ENCODE results near the gene EPB41L3.
A peak's percentile ranks its signal among the peaks of the same experiment; 100 is the strongest.

Gene EPB41L3

DNA sequence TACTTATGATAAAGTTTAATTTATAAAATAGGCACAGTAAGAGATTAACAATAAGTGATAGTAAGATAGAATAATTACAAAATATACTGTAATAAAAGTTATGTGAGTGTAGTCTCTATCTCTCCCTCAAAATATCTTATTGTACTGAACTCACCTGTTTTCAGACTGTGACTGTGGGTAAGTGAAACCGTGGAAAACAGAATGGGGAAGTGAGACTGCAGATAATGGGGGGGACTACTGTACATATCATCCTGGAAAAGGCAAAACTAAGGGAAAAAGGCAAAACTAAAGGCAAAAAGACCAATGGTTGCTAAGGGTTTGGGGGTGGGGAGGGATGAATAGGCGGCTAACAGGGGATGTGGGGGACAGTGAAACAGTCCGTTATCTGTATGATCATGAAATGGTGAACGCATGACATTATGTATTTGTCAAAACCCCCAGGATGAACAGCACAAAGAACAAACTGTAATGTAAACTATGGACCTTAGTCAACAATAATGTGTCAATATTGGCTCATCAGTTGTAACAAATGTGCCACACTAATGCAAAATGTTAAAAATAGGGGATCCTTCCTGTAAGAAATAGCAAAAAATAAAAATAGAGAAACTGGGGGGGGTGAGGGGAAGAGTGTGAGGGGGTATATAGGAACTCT lies 93.8 kb downstream of the EPB41L3 start:
- DNase-seq = no peak

DNA sequence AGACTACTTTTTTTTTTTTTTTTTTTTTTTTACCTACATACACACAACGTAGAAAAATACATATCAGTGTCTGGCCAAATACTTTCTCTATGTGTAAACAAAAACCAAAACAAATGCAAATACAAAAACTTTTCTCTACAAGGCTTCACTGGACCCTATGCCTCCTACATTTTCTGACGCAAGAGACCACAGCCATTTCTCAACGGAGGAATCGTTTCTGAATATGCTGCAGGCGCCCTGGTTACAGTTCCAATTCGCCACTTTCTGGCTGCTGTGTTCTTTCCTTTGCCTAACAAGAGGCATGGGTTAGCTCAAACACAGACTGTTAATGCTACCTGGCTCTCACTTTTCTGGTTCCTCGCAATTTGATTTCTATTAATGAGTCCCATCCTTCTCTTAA lies 96.4 kb downstream of the EPB41L3 start:
- no peak for DNase-seq

DNA sequence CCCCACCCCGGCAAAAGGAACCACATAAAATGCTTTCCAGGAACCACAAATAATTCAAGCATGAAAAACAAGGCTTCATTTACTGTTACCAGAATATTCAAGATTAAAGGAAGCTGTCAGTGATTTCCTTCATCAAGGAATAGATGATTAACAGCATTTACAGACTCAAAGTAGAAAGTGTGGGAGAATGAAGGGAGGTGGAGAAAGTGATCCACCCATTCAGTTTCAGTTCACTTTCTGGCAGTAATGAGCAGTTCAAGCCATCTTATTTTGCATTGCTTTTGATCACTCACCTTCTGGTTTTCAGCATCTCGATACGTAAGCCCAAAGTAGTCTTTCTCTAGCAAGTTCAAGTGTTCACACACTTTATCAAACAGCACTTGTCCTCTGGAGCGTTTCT lies 99.0 kb downstream of the EPB41L3 start:
- no peak for DNase-seq

DNA sequence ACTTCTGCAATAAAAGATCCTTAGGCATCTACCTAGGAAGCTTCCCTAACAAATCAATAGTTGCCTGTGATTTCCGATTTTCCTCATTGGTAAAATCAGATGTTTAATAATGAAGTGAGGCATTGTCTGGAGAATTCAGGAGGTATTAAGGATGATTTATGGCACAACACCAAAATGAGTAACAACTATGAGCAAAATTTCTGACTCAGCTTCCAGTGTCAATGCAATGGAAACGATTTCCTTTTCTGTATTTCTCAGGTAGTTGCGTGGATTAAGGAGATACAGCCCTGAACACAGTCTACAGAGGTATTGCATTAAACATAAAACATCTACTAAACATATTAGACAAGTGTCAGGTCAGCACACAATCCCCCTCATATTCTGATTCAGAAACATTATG lies 99.5 kb downstream of the EPB41L3 start:
- no peak for DNase-seq

DNA sequence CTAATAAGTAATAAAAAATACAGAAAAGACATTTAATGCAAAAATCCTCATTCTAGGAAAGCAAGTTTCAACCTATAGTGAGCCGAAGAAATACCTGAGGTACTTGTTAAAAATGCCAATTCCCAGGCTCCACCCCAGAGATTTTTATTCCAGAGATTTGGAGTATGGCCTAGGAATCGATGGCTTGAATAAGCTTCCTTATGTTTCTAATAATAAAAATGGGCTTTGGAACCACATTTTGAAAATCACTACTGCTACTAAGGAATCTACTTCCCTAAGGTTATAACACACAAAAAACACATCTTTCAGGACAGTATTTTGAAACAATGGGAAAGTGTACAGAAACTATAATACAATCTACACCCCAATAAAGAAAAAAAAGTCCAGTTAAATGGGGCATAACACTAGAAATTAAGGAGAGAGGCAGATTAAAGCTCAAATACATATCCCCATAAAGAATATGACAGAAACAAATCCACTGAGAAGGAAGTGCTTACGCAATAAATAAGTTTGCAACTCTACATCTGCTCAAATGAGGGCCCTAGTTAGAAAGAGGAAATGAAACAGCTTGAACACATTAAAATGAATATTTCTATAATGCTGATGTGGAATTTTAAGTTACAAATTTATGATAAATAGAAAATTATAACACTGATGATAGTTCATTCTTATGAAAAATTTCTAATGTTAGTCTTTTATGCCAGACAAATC lies 103.7 kb downstream of the EPB41L3 start:
- DNase-seq = no peak

DNA sequence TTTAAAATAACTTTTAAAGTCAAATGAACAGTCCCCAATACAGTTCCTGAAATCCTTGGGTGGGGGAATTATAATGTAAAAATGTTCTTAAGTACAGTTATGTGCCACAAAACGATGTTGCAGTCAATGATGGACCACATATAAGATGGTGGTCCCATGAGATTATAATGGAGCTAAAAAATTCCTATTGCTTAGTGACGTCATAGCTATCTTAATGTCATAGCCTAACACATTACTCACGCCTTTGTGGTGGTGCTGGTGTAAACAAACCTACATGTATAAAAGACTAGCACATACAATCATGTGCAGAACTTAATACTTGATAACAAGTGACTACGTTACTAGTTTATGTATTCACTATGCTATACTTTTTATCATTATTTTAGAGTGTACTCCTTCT lies 109.4 kb downstream of the EPB41L3 start:
- DNase-seq = no peak

- DNase-seq = no peak
Measured at GRCh38 chr18:5431836-5432575, 111.8 kb downstream of the EPB41L3 start.

GRCh38 chr18:5430131-5430530 lies 113.7 kb downstream of the EPB41L3 start:
- no peak for DNase-seq

DNA sequence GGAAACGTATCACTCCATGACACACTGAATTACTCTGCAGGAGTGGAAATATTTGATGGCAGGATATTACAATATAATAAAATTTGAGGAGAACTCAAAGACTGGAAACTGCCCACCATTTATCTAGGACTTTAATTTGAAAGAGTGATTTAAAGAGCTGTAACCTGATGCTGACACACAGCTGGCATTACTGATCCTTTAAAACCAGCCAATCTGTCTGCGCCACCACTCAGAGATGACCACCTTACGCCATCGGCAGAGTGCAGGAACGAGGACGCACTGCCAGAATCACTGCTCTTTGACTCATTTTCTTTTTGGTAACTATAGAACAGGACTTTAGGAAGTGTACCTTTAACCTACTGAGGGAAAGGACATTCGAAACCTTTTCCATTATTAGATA lies 114.1 kb downstream of the EPB41L3 start:
- no peak for DNase-seq

- no peak for DNase-seq
Measured at GRCh38 chr18:5425721-5426120, 118.1 kb downstream of the EPB41L3 start.

DNA sequence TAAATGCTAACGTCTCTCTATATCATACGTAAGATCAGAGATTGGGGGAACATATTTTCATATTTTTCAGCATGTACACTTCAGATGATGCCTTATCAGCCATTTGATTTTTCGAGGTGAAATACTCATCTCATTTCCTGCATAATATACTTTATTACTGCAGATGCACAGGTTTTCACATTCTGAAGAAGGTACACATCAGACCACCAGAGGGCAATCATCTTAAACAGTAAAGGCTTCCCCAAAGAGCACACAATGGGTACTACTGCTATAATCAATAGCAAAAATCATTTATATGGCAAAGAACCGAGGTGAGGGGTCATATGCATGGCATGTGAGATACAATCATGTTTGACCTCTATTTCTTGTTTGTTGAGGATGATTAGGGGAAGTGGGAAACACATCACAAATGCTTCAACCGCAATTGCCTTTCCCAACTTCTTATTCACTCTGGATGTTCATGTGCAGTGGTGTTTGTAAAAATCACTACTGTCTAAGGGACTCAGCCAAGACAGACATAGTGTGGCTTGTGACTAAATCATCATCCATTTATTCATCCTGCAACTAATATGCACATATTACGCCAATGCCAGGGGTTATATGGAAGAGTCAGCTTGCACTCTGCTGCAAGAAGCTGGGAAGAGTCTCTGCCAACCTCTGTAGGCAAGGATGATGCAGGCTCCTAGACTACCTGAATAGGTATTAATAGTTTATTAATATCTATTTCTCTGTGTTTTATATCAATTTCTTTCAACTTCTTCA lies 118.7 kb downstream of the EPB41L3 start:
- DNase-seq = peak; percentile 26

DNA sequence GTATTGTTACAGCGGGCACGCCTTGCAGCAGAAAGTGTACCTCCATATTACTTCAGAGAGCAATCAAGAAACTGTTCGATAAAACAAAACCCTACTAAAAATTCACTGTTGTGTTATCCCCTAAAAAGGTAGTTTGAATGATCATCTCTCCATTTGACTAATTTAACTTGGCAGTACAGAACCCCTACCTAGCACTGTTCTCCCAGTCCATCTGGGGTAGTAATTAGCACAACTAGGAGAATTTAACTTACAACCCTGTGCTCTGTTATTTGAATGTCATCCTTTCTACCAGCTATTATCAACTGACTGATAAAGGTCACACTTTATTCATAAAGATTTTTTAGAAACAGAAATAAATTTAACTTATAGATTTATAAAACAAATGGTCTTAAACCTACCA lies 121.2 kb downstream of the EPB41L3 start:
- no peak for DNase-seq

GRCh38 chr18:5421981-5422380 lies 121.8 kb downstream of the EPB41L3 start:
- no peak for DNase-seq

- no peak for DNase-seq
Measured at GRCh38 chr18:5420906-5421305, 122.9 kb downstream of the EPB41L3 start.

DNA sequence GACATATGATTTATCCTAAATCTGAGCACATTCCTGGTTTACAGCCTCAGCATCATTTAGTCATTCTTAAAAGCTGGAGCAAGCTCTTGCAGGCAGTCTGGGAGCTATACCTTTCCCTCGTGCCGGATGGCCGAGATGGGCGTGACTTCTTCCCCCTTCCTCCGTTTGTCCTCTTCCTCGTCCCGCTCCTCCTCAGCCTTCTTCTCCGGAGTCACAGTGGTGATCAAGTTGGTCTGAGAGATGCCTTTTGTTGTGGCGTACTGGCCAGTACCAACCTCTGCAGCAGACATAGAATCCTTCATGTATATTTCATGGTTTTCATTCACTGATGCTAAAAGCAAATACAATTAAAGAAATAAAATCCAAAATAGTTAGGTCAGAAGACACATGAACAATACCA lies 124.2 kb downstream of the EPB41L3 start:
- DNase-seq = no peak

- DNase-seq = no peak
Measured at GRCh38 chr18:5419030-5419429, 124.8 kb downstream of the EPB41L3 start.

DNA sequence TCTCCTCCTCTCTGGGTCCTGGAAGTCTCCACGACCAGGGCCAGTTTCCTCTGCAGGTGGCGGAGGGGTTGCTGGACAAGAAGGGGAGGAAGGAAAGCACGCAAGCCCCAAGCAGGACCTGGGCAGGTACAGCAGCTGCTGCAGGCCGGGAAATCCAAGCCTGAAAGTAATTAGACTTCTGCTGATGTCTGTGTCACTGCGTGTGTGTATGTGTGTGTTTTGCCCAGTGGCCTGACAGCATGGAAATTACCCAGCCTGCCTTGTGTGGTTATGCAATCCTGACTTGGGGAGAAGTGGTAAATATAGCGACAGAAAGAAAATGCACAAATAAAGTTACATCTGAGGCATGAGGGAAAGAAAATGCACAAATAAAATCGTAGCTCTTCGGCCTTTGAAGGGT lies 126.5 kb downstream of the EPB41L3 start:
- DNase-seq = no peak

- DNase-seq = no peak
Measured at GRCh38 chr18:5416112-5416511, 127.7 kb downstream of the EPB41L3 start.

DNA sequence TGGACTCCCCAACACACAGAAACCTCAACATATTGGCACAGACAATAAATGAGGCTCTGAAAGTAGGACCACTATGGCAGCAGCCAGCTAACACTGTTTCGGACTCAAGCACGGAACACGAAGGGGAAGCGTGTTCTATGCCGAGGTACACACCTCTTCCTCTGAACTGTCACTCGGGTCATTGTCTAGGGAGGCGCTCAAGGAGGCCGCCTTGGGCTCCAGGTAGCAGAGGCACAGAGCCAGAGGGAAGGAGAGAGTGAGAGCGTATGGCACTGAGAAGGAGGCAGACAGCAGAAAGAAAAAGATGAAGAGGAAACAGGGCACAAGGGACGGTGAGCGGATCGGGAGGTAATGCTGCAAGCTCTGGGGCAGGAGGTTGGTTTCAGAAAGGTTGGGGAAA lies 128.1 kb downstream of the EPB41L3 start:
- no peak for DNase-seq

GRCh38 chr18:5415031-5415430 lies 128.8 kb downstream of the EPB41L3 start:
- no peak for DNase-seq

DNA sequence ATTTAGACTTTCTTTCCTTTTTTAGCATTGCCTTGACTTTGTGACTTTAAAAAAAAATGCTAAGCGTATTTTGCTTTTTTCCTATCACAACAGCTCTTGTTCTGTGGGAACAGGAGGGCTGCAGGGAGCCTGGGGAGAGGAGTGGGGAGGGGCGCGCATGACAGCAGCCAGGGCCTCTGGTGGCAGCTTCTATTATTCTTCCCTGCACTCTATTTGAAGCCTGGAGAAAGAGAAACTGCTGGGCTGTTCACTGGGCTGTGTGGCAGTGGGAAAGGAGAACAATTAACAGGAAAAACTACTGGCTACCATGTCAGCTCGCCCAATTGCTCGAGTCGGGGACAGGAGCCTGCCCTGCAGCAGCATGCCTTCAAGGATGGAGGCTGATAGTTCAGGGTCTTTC lies 129.3 kb downstream of the EPB41L3 start:
- DNase-seq = no peak

DNA sequence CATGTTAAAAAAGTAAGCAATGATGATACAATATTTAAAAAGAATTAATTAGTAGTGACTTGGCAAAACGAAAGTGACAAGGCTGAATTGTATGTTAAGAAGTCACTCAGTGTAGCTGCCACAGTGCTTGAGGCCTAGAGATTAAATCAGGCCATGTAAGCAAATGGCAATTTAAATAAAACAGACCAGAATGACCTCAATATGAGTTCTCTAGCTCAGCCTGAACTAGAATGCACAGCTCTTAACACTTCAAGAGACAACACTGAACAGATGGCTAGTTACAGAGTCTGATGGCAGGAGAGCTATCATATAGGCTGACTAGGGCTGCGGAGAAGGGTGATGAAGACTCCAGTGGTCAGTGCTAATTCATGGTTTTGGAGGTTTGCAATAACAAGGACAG lies 130.3 kb downstream of the EPB41L3 start:
- DNase-seq = no peak

GRCh38 chr18:5410582-5410981 lies 133.2 kb downstream of the EPB41L3 start:
- DNase-seq = no peak

- no peak for DNase-seq
Measured at GRCh38 chr18:5398269-5398668, 145.5 kb downstream of the EPB41L3 start.
